ENCODE results near the gene SLC6A8. TPM values are rescaled to one million over a fixed set of nuclear protein-coding genes. Genes with fewer than 3 reads are reported as not detected.

SLC6A8 gene
- total RNA-seq = 110 TPM
- 79.7 TPM for polyA plus RNA-seq (ENCODE audit: insufficient read depth, low read depth, low replicate concordance)
- long read RNA-seq, donor 1, transcript SLC6A8-201 (13 exons, 3,763 nt) = major isoform, 7 of 8 reads
- long read RNA-seq, donor 1, partial matches to known transcripts = 0 of 8 reads
- long read RNA-seq, donor 1, other reads (novel, unspliced or antisense) = 0 of 8 reads
- long read RNA-seq, donor 2, transcript SLC6A8-201 (13 exons, 3,763 nt) = major isoform, 6 of 184 reads
- long read RNA-seq, donor 2, partial matches to known transcripts = 94 of 184 reads
- long read RNA-seq, donor 2, other reads (novel, unspliced or antisense) = 84 of 184 reads
- long read RNA-seq, donor 3, transcript SLC6A8-201 (13 exons, 3,763 nt) = major isoform, 7 of 8 reads
- long read RNA-seq, donor 3, partial matches to known transcripts = 0 of 8 reads
- long read RNA-seq, donor 3, other reads (novel, unspliced or antisense) = 0 of 8 reads
- long read RNA-seq, donor 4, transcript SLC6A8-201 (13 exons, 3,763 nt) = major isoform, 6 of 11 reads
- long read RNA-seq, donor 4, partial matches to known transcripts = 5 of 11 reads
- long read RNA-seq, donor 4, other reads (novel, unspliced or antisense) = 0 of 11 reads
- long read RNA-seq, donor 5 = 0 reads
- long read RNA-seq, donor 6, partial matches to known transcripts = 0 of 1 reads
- long read RNA-seq, donor 6, other reads (novel, unspliced or antisense) = 0 of 1 reads
- long read RNA-seq, donor 7, transcript SLC6A8-201 (13 exons, 3,763 nt) = major isoform, 8 of 58 reads
- long read RNA-seq, donor 7, partial matches to known transcripts = 48 of 58 reads
- long read RNA-seq, donor 7, other reads (novel, unspliced or antisense) = 2 of 58 reads
- long read RNA-seq, donor 8, partial matches to known transcripts = 33 of 37 reads
- long read RNA-seq, donor 8, other reads (novel, unspliced or antisense) = 0 of 37 reads
- long read RNA-seq, donor 9, partial matches to known transcripts = 5 of 7 reads
- long read RNA-seq, donor 9, other reads (novel, unspliced or antisense) = 0 of 7 reads
- long read RNA-seq, donor 10, partial matches to known transcripts = 0 of 4 reads
- long read RNA-seq, donor 10, other reads (novel, unspliced or antisense) = 0 of 4 reads

DNA sequence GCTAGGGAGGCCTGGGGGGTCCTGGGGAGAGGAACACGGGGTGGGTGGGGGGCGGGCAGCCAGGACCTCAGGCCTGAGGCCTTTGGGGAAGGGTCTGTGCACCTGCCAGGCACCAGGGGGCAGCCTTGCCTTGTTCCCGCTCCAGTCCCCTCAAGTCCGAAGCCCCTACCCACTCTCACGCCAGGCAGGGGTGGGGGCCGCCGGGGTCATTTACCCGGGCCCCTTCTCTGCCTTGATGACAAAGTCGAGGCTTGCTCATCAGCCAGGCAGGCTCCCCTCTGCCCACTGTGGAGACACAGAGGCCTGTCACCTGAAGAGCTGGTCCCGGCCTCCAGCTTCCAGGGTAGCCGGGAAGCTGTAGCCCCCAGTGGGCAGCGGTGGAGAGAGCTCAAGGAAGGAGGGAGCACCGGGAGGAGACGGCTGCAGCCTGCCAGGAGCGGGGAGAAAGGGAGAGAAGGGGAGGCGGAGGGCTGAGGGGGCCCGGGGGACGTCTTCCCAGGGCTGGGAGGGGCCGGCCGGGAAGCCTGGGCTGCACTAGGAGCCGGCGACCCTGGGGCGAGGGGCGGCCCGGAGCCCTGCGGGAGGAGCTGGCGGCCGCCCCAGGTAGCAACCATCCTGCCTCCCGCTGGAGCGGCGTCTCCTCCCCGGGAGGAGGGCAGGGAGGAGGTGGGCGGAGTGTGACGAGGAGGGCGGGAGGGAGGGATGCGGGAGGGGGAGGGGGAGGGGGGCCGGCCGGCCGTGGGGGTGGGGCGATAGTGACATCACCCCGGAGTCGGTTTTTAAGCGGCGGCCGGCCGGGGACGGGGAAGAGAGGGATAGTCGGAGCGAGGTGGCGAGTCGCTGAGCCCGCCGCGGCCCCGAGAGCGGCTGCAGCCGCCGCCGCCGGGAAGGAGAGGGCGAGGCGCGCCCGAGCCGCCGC is at the start of gene SLC6A8:
Gene SLC6A8 (plus strand): TSS at position 806 of the 919 bp plus-strand sequence. CDS start 649 bp downstream, outside the sequence.
- Histone ChIP-seq H3K4me1 (ENCODE audit: control insufficient read depth in 2 of 3, insufficient read depth in 2 of 3, low read depth in 1 of 3, low read length in 3 of 3) (peaks cover 0 to 4% (median 0%) of the 10 kb centered on the region in 3 donors), H3K27me3 (ENCODE audit: control insufficient read depth, insufficient read depth, low read length) (no peaks in the 10 kb centered on the region), H3K4me3 (ENCODE audit: low read length in 3 of 3) (no peak within 1 kb of the TSS), H3K9ac (ENCODE audit: low read length in 3 of 3) (no peak within 1 kb of the TSS), H3K36me3 (ENCODE audit: control insufficient read depth in 2 of 3, insufficient read depth in 3 of 3, low read length in 3 of 3) (no peaks in the 10 kb centered on the region), H3K27ac (ENCODE audit: low read depth in 2 of 2, low read length in 2 of 2) (no peak within 1 kb of the TSS), H3K9me3 (ENCODE audit: control insufficient read depth in 2 of 3, insufficient read depth in 1 of 3, low read length in 3 of 3) (no peaks in the 10 kb centered on the region)
- DNase-seq (peak; percentile 73 to 91 (median 86)), FAIRE-seq (no peak)
- TF ChIP-seq, protein P1, sequence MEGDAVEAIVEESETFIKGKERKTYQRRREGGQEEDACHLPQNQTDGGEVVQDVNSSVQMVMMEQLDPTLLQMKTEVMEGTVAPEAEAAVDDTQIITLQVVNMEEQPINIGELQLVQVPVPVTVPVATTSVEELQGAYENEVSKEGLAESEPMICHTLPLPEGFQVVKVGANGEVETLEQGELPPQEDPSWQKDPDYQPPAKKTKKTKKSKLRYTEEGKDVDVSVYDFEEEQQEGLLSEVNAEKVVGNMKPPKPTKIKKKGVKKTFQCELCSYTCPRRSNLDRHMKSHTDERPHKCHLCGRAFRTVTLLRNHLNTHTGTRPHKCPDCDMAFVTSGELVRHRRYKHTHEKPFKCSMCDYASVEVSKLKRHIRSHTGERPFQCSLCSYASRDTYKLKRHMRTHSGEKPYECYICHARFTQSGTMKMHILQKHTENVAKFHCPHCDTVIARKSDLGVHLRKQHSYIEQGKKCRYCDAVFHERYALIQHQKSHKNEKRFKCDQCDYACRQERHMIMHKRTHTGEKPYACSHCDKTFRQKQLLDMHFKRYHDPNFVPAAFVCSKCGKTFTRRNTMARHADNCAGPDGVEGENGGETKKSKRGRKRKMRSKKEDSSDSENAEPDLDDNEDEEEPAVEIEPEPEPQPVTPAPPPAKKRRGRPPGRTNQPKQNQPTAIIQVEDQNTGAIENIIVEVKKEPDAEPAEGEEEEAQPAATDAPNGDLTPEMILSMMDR (IDR thresholded peaks at IDR 0.05; ENCODE audit: borderline replicate concordance, extremely low read depth, insufficient read depth) = peak; percentile 25
- intact Hi-C loops (cut with DNase I) = no loop called here

DNA sequence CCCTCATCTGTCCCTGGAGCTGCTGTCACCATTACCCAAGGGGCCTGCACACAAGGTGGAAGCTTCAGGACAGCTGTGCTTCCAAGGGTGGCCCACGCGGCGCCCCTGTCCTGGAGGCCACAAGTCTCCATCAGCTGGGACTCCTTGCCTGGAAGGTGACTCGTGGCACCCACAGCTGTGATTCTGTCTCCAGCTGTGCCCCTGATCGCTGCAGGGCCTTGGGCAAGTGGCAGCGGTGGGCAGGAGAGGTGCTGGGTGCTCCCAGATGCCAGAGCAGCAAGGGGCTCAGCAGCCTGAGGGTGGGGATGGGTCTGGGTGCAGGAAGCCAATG is 49.7 kb upstream of the SLC6A8 start:
- Histone ChIP-seq H3K27ac (ENCODE audit: low read depth in 2 of 2, low read length in 2 of 2) (no peak overlapping the region), H3K4me1 (ENCODE audit: control insufficient read depth in 2 of 3, insufficient read depth in 2 of 3, low read depth in 1 of 3, low read length in 3 of 3) (peaks cover 0 to 3% (median 0%) of the 10 kb centered on the region in 3 donors), H3K27me3 (ENCODE audit: control insufficient read depth, insufficient read depth, low read length) (peaks cover 3% of the 10 kb centered on the region), H3K36me3 (ENCODE audit: control insufficient read depth in 2 of 3, insufficient read depth in 3 of 3, low read length in 3 of 3) (no peaks in the 10 kb centered on the region), H3K9ac (ENCODE audit: low read length in 3 of 3) (no peak overlapping the region), H3K4me3 (ENCODE audit: low read length in 3 of 3) (no peak overlapping the region), H3K9me3 (ENCODE audit: control insufficient read depth in 2 of 3, insufficient read depth in 1 of 3, low read length in 3 of 3) (no peaks in the 10 kb centered on the region)
- FAIRE-seq (no peak), DNase-seq (no peak)
- intact Hi-C loops (cut with DNase I) = no loop called here
- TF ChIP-seq, protein P1 (IDR thresholded peaks at IDR 0.05; ENCODE audit: borderline replicate concordance, extremely low read depth, insufficient read depth) = no peak

DNA sequence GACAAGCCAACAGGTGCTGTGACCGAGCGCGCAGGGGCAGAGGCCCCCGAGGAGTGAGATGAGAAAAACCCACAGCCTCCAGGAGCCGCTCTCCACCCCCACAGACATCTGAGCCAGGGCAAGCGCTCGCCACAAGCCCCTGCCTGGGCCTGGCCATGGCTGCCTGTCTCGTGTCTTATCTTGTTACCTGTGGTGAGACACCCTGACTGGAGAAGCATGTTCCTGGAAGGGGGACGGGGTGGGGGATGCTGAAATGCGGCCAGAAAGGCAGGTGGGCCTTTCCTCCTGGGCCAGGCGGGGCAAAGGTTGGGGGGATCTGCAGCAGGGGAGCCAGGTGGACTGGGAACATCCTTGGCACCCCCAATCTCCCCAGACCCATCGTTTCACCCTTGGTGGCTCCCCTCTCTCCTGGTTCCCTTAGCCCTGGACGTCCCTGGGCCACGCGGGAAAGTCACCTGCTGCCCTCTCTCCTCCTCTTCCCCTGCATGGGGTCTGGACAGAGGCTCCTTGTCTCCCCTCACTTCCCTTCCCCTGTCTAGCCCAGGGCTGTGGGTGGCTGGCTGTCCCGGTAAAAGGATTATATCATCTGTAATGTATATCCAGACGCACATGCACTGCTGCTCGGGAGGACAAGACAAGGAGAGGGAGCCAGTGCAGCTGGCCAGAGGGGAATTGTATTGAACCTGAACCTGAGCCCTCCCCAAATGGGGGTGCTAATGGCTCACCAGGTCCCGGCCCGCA is 49.1 kb upstream of the SLC6A8 start:
- Histone ChIP-seq H3K9ac (ENCODE audit: low read length in 3 of 3) (no peak overlapping the region), H3K27ac (ENCODE audit: low read depth in 2 of 2, low read length in 2 of 2) (no peak overlapping the region), H3K4me3 (ENCODE audit: low read length in 3 of 3) (no peak overlapping the region), H3K36me3 (ENCODE audit: control insufficient read depth in 2 of 3, insufficient read depth in 3 of 3, low read length in 3 of 3) (no peaks in the 10 kb centered on the region), H3K4me1 (ENCODE audit: control insufficient read depth in 2 of 3, insufficient read depth in 2 of 3, low read depth in 1 of 3, low read length in 3 of 3) (peaks cover 0 to 4% (median 0%) of the 10 kb centered on the region in 3 donors), H3K9me3 (ENCODE audit: control insufficient read depth in 2 of 3, insufficient read depth in 1 of 3, low read length in 3 of 3) (no peaks in the 10 kb centered on the region), H3K27me3 (ENCODE audit: control insufficient read depth, insufficient read depth, low read length) (peaks cover 3% of the 10 kb centered on the region)
- FAIRE-seq = no peak
- DNase-seq = peak in 2 of 5 donors; percentile 45 to 56
- TF ChIP-seq, protein P1 (IDR thresholded peaks at IDR 0.05; ENCODE audit: borderline replicate concordance, extremely low read depth, insufficient read depth) = no peak
- intact Hi-C loops (cut with DNase I) = no loop called here

Data from kidney (tissue), 22 donors.